GM18951 (cell line): ENCODE measurements around the gene TM9SF2.

ENCODE experiments used
- POLR2A ChIP-seq: IDR thresholded peaks from 4 replicates; pipeline ENCODE4 v1.6.1; 2011; ENCODE audit warnings: mild to moderate bottlenecking; ENCODE audit not compliant: insufficient read length, insufficient read depth; ENCODE audit errors: extremely low read depth
- in situ Hi-C: fragments of 300-500 bp; cut with MboI; formaldehyde crosslinking; loops from one replicate; pipeline ENCODE4 v1.12.0; 2022; ENCODE audit warnings: low sequenced_read_pairs, mixed read lengths, inconsistent platforms; ENCODE audit not compliant: unreplicated experiment

Gene TM9SF2

GRCh38 chr13:99505814-99506269, 4.6 kb downstream of the TM9SF2 start:
- in situ Hi-C loops, result loop anchor here (10.0 kb wide), 2 partner anchors 61 to 121 kb away; no protein-coding TSS in a partner anchor
- no peak for TF ChIP-seq POLR2A

DNA sequence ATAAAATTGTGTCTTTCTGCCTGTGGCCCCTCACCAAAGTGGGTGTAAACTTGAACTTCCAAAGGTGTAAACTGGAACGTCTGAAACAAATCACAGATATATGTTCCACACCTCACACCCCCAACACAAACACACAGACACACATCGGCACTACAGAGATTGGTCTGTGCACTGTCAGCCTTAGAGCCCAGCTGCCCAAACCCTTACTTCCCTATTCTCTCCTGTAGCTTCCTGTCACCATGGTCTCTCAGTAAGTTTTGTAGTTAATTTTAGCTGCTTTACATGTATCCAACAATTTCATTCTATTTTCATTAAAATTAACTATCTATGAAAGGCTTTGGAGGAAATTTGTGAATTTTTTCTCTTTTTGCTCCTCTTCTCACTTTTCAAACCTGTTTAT, 5.4 kb downstream of the TM9SF2 start:
- in situ Hi-C loops, result loop anchor here (10.0 kb wide), 2 partner anchors 62 to 122 kb away; no protein-coding TSS in a partner anchor
- TF ChIP-seq POLR2A, result no peak

- in situ Hi-C loops, result loop anchor here (10.0 kb wide), 2 partner anchors 62 to 122 kb away; no protein-coding TSS in a partner anchor
- TF ChIP-seq POLR2A, result no peak
These were observed 5.8 kb downstream of the TM9SF2 start for GRCh38 chr13:99507054-99507453.

- in situ Hi-C loops, result loop anchor here (10.0 kb wide), 2 partner anchors 63 to 123 kb away; no protein-coding TSS in a partner anchor
- no peak for TF ChIP-seq POLR2A
These were observed 6.3 kb downstream of the TM9SF2 start for GRCh38 chr13:99507551-99507950.

GRCh38 chr13:99507986-99508385, 6.7 kb downstream of the TM9SF2 start:
- no peak for TF ChIP-seq POLR2A
- in situ Hi-C loops, result loop anchor here (10.0 kb wide), 2 partner anchors 63 to 123 kb away; no protein-coding TSS in a partner anchor

DNA sequence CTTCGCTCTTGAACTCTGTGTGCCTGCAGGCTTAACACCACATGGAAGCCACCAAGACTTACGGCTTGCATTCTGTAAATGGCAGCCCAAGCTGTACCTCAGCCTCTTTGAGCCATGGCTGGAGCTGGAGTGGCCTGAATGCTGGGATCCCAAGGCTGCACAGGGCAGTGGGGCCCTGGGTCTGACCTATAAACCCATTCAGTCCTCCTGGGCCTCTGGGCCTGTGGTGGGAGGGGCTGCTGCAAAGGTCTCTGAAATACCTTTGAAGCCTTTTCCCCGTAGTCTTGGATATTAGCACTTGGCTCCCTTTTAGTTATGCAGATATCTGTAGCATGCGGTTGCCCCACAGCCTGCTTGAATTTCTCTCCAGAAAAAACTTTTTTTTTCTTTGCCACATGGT, 8.2 kb downstream of the TM9SF2 start:
- in situ Hi-C loops, result loop anchor here (10.0 kb wide), 2 partner anchors 65 to 125 kb away; no protein-coding TSS in a partner anchor

DNA sequence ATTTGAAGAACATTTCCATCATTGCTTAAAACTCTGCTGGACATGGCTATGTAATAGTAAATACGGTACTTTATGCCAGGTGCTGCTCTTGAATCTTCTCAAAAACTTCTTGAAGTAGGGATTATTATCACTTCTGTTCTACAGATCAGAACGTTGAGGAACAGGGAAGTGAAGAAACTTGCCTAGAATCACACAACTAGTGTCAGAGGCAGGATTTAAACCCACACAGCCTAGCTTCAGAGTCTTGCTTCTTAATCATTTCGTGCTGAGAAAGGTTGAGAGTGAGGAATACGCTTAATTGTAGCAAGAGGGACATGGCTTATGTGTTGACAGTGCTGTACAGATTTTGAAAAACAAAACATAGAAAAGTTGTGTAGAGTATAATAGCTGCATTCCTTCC, 13.5 kb downstream of the TM9SF2 start:
- in situ Hi-C loops, result no loop called here
- TF ChIP-seq POLR2A, result no peak

More for the DNA sequence above, 8.2 kb downstream of the TM9SF2 start:
- TF ChIP-seq POLR2A, result no peak

- no peak for TF ChIP-seq POLR2A
- in situ Hi-C loops, result no loop called here
These were observed 15.1 kb downstream of the TM9SF2 start for GRCh38 chr13:99516153-99516929.

DNA sequence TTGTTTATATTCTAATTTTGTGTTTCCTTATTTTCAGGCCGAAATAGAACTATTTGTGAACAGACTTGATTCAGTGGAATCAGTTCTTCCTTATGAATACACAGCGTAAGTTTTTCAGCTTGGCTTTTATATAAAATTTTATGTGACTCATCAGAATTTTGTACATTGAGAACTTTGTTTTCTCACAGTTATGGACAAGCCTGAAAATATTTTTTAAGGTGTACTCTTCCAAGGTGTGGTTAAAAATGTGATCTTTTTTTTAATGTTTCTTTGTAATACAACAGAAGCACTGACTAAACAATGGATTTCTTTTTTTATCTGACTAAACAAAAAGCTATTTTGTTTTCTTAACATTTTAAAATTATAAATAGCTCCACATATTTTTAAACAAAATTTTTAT, 16.3 kb downstream of the TM9SF2 start:
- in situ Hi-C loops, result no loop called here
- TF ChIP-seq POLR2A, result no peak

DNA sequence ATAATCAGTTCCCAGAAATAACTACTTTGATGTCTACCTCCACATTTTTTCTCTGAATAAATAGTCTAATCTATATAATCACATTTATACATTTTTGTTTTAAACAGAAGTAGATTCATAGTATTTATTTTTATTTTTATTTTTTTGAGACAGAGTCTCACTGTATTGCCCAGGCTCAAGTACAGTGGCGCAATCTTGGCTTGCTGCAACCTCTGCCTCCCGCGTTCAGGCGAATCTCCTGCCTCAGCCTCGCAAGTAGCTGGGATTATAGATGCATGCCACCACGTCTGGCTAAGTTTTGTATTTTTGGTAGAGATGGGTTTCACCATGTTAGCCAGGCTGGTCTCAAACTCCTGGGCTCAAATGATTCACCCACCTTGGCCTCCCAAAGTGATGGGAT, 16.7 kb downstream of the TM9SF2 start:
- no peak for TF ChIP-seq POLR2A
- in situ Hi-C loops, result no loop called here

GRCh38 chr13:99522298-99522697, 21.0 kb downstream of the TM9SF2 start:
- no peak for TF ChIP-seq POLR2A
- in situ Hi-C loops, result no loop called here

DNA sequence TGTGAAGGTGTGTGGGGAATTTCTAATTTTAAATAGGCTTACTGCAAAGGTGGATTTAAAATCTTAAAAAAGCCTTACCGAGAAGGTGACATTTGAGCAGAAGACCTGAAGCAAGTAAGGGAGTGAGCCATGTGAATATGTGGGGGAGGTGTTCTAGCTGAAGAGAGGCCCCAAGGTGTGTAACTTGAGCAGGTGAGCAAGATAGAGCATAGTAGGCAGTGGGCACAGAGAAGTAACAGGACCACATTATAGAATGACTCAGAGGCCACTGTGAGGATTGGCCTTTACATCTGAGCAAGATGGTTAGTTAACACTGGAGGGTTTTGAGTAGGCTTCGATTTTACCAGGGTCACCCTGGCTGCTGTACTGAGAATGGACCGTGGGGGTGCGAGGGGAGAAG, 22.6 kb downstream of the TM9SF2 start:
- no peak for TF ChIP-seq POLR2A
- in situ Hi-C loops, result no loop called here

DNA sequence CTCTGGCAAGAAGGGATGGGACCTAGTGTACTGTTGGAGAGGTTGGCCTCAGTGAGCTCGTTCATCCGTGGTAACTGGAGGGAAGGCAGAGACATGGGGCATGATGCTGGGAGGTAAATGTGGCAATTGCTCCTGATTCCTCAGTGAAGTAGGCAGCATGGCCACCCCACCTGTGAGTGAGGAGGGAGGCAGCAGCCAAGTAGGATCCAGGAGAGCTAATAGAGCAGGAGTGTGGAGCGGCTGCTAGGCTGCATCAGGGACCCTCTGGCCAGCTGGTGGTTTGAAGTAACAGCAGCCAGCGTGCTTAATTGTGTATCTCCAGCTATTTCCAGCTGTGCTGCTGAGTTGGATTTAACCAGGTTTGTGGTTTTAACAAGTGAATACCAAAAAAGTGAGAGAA, 24.7 kb downstream of the TM9SF2 start:
- in situ Hi-C loops, result no loop called here
- no peak for TF ChIP-seq POLR2A

DNA sequence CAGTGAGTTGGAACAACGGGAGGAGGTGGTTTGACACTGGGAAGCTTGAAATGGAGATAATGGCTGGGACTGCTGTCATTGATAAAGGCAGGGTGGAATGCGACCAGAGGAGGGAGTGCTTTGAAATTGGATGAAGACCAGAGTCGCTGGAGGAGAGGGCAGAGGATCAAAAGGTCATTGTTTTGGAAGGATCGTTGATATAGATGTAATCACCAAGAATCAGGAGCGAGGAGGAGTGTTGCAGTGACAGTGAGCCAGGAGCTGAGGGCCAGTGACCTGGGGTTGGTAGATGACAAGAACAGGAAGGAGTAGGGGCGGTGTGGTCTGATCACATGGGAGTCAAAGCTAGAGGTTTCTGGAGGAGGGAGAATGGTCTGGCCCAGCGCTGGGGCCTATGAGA, 25.3 kb downstream of the TM9SF2 start:
- in situ Hi-C loops, result no loop called here
- TF ChIP-seq POLR2A, result no peak
